CD14-positive monocyte (primary cell): ENCODE data around the gene CAMK1G. TPM values are rescaled to one million over a fixed set of nuclear protein-coding genes. Genes with fewer than 3 reads are reported as not detected.

Experiments
- DNase-seq, 3 donors: peaks; one replicate each; pipeline ENCODE4 v3.0.0-alpha.2; 2011 to 2022
- H2AFZ ChIP-seq: 2 replicates; pipeline ENCODE4 v1.6.0; 2012; ENCODE audit warnings: mild to moderate bottlenecking, low read depth, low read length, inconsistent platforms; ENCODE audit not compliant: insufficient read depth, poor library complexity, severe bottlenecking
- H3K27ac ChIP-seq, 2 donors: 1 replicate in 1 of 2; 2 replicates in 1 of 2; pipeline ENCODE4 v1.5.1; 2012 to 2013; ENCODE audit warnings: low read length in 2 of 2, control low read depth in 1 of 2, inconsistent platforms in 1 of 2, low read depth in 1 of 2, mild to moderate bottlenecking in 1 of 2
- H3K27me3 ChIP-seq, 2 donors: one replicate each; pipeline versions ENCODE4 v1.6.0 to v1.6.1; 2011 to 2013; ENCODE audit warnings: low read length in 2 of 2; ENCODE audit not compliant: control insufficient read depth in 2 of 2, insufficient read depth in 2 of 2
- H3K36me3 ChIP-seq, 2 donors: replicated peaks in 1 of 2; 1 replicate in 1 of 2; 2 replicates in 1 of 2; pipeline versions ENCODE4 v1.5.1 to v1.6.1; 2012 to 2013; ENCODE audit warnings: low read length in 2 of 2, control low read depth in 1 of 2, inconsistent platforms in 1 of 2, mild to moderate bottlenecking in 1 of 2; ENCODE audit not compliant: insufficient read depth in 2 of 2, control insufficient read depth in 1 of 2
- H3K4me1 ChIP-seq, 2 donors: 1 replicate in 1 of 2; 2 replicates in 1 of 2; pipeline versions ENCODE4 v1.5.1 to v1.6.1; 2012 to 2013; ENCODE audit warnings: low read length in 2 of 2, control low read depth in 1 of 2, inconsistent platforms in 1 of 2, mild to moderate bottlenecking in 1 of 2, moderate library complexity in 1 of 2; ENCODE audit not compliant: insufficient read depth in 2 of 2, control insufficient read depth in 1 of 2
- H3K4me2 ChIP-seq: replicated peaks from 2 replicates; pipeline ENCODE3; 2012; ENCODE audit warnings: low read length, moderate library complexity, mild to moderate bottlenecking; ENCODE audit not compliant: poor library complexity, severe bottlenecking; ENCODE audit errors: extremely low read depth
- H3K4me3 ChIP-seq, 3 experiments: fragments of 200-600 bp in 1 of 3; sonication (generic) in 1 of 3; replicated peaks in 1 of 3; 1 replicate in 2 of 3; 2 replicates in 1 of 3; pipeline ENCODE4 v1.5.1; 2011 to 2013; ENCODE audit warnings: low read length in 3 of 3, mild to moderate bottlenecking in 3 of 3, control low read depth in 2 of 3, low read depth in 2 of 3, inconsistent platforms in 1 of 3, moderate library complexity in 1 of 3
- H3K79me2 ChIP-seq: 2 replicates; pipeline ENCODE4 v1.6.0; 2012; ENCODE audit warnings: mild to moderate bottlenecking, control low read depth, inconsistent platforms, low read length, moderate library complexity; ENCODE audit not compliant: insufficient read depth
- H3K9ac ChIP-seq: 2 replicates; pipeline ENCODE4 v1.6.0; 2017; ENCODE audit warnings: low read length, mild to moderate bottlenecking; ENCODE audit not compliant: insufficient read depth, poor library complexity, severe bottlenecking
- H3K9me3 ChIP-seq, 2 donors: replicated peaks in 1 of 2; 1 replicate in 1 of 2; 2 replicates in 1 of 2; pipeline versions ENCODE4 v1.5.1 to v1.6.1; 2012 to 2013; ENCODE audit warnings: low read length in 2 of 2, control low read depth in 1 of 2; ENCODE audit not compliant: control insufficient read depth in 1 of 2, insufficient read depth in 1 of 2
- H4K20me1 ChIP-seq: 2 replicates; pipeline ENCODE4 v1.6.0; 2012; ENCODE audit warnings: mild to moderate bottlenecking, low read length, control low read depth, moderate library complexity; ENCODE audit not compliant: insufficient read depth
- H3K27ac Mint-ChIP-seq, 7 donors: one replicate each; pipeline ENCODE4 v1.8.0; 2020; ENCODE audit warnings: mild to moderate bottlenecking in 7 of 7, mixed read lengths in 7 of 7, moderate library complexity in 6 of 7, inconsistent platforms in 2 of 7
- H3K27me3 Mint-ChIP-seq, 3 donors: one replicate each; pipeline ENCODE4 v1.8.0; 2021 to 2022; ENCODE audit warnings: low read depth in 3 of 3, mild to moderate bottlenecking in 3 of 3, mixed read lengths in 3 of 3, moderate library complexity in 3 of 3, inconsistent platforms in 1 of 3
- H3K36me3 Mint-ChIP-seq, 2 donors: one replicate each; pipeline ENCODE4 v1.8.0; 2020; ENCODE audit warnings: mixed read lengths in 2 of 2, inconsistent platforms in 1 of 2, mild to moderate bottlenecking in 1 of 2
- H3K4me1 Mint-ChIP-seq: one replicate; pipeline ENCODE4 v1.8.0; 2020; ENCODE audit warnings: mild to moderate bottlenecking, mixed read lengths
- H3K4me3 Mint-ChIP-seq, 2 donors: one replicate each; pipeline ENCODE4 v1.8.0; 2020; ENCODE audit warnings: mild to moderate bottlenecking in 2 of 2, mixed read lengths in 2 of 2, moderate library complexity in 1 of 2
- H3K9me3 Mint-ChIP-seq, 7 donors: one replicate each; pipeline ENCODE4 v1.8.0; 2020 to 2022; ENCODE audit warnings: mixed read lengths in 7 of 7, mild to moderate bottlenecking in 6 of 7, moderate library complexity in 6 of 7, inconsistent platforms in 2 of 7
- CTCF ChIP-seq: fragments of 200-600 bp; IDR thresholded peaks from one replicate; pipeline ENCODE4 v1.8.0; 2022; ENCODE audit warnings: antibody characterized with exemption, mild to moderate bottlenecking
- intact Hi-C, 2 donors: fragments of 100-400 bp; cut with micrococcal nuclease; formaldehyde crosslinking; loops; one replicate each; pipeline versions ENCODE4 v1.15.0 to v1.15.1; 2023
- polyA plus RNA-seq, 3 donors: library from polyadenylated mRNA; depleted of rRNA in 1 of 3; unstranded in 2 of 3; stranded (reverse) in 1 of 3; fragments of 300-500 nt in 2 of 3; fragments of >200 nt in 1 of 3; fragmentation: Illumina TruSeq in 2 of 3; gene quantifications; 1 replicate in 2 of 3; 2 replicates in 1 of 3; pipeline ENCODE4 v1.2.3, GENCODE V29; 2012 to 2021

The CAMK1G gene
- polyA plus RNA-seq, 3 donors: not detected

DNA sequence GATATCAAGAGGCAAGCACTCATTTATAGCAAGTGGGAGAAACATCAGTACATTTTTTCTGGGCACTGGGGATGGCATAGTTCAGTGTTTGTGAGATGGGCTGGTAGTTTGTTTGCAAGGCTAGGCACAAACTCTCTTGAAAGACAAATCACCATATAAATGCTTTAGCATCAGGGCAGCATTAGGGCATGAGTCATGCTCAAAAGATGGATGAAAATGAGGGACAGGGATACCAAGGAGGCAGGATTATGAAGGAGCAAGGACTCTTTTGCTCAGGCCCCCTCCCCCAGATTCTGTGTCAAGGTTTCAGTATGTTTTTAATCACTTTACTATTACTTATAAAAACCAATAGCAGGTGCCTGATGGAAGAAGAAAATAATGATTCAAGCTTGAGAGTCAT, 43.9 kb upstream of the CAMK1G start:
- no peaks in the 10 kb centered on the region for H3K4me1 Mint-ChIP-seq
- H3K27ac Mint-ChIP-seq: no peak overlapping the region
- Histone ChIP-seq H3K4me2 (no peak overlapping the region), H2AFZ (no peak overlapping the region), H3K9ac (no peak overlapping the region), H3K4me1 (no peaks in the 10 kb centered on the region), H3K9me3 (no peaks in the 10 kb centered on the region), H3K4me3 (no peak overlapping the region), H3K27me3 (peaks cover 0 to 2% of the 10 kb centered on the region in 2 donors), H3K36me3 (no peaks in the 10 kb centered on the region), H4K20me1 (no peaks in the 10 kb centered on the region), H3K79me2 (no peaks in the 10 kb centered on the region), H3K27ac (no peak overlapping the region)
- H3K27me3 Mint-ChIP-seq: peaks cover 2 to 13% (median 4%) of the 10 kb centered on the region in 3 donors
- TF ChIP-seq CTCF: no peak
- no peak overlapping the region for H3K4me3 Mint-ChIP-seq
- no peaks in the 10 kb centered on the region for H3K36me3 Mint-ChIP-seq
- H3K9me3 Mint-ChIP-seq: peaks cover 0 to 2% (median 0%) of the 10 kb centered on the region in 7 donors
- DNase-seq: no peak
- intact Hi-C loops: no loop called here

- Histone ChIP-seq H4K20me1 (no peaks in the 10 kb centered on the region), H3K4me3 (no peak overlapping the region), H2AFZ (no peak overlapping the region), H3K9me3 (no peaks in the 10 kb centered on the region), H3K27ac (no peak overlapping the region), H3K27me3 (no peaks in the 10 kb centered on the region), H3K4me1 (no peaks in the 10 kb centered on the region), H3K36me3 (no peaks in the 10 kb centered on the region), H3K79me2 (no peaks in the 10 kb centered on the region), H3K4me2 (no peak overlapping the region), H3K9ac (no peak overlapping the region)
- Mint-ChIP-seq H3K9me3 (peaks cover 0 to 4% (median 0%) of the 10 kb centered on the region in 7 donors), H3K27me3 (peaks cover 0 to 10% (median 4%) of the 10 kb centered on the region in 3 donors), H3K36me3 (no peaks in the 10 kb centered on the region), H3K4me3 (no peak overlapping the region), H3K4me1 (no peaks in the 10 kb centered on the region), H3K27ac (no peak overlapping the region)
- no peak for TF ChIP-seq CTCF
- intact Hi-C loops: no loop called here
- no peak for DNase-seq
These were observed 40.9 kb upstream of the CAMK1G start for GRCh38 chr1:209542585-209542984.
